SK-N-SH (cell line): Measurements from ENCODE around the gene STOML1. TPM values are rescaled to one million over a fixed set of nuclear protein-coding genes. Genes with fewer than 3 reads are reported as not detected.

ENCODE experiments used
- CTCF ChIA-PET: fragments of 300-600, 350-600 bp; formaldehyde crosslinking; extraction: SDS; loops from one replicate; lab custom pipeline; 2021; lab: Yijun Ruan, JAX
- POLR2A ChIA-PET: fragments of 350-600 bp; sonication (Branson Sonifier 250); formaldehyde crosslinking; extraction: SDS; loops from one replicate; lab custom pipeline; 2020; ENCODE audit warnings: antibody characterized with exemption, inconsistent platforms; lab: Yijun Ruan, JAX
- DNase-seq: peaks from one replicate; pipeline ENCODE4 v3.0.0; 2012
- H2AFZ ChIP-seq: fragments of 200-600 bp; sonication (generic); 2 replicates; pipeline ENCODE4 v1.8.1; 2016; ENCODE audit warnings: antibody characterized with exemption, mild to moderate bottlenecking, low read depth
- H3F3A ChIP-seq: fragments of 200-600 bp; sonication (generic); replicated peaks from 2 replicates; pipeline ENCODE3; 2016; ENCODE audit warnings: antibody characterized with exemption, mild to moderate bottlenecking; ENCODE audit not compliant: insufficient read depth
- H3K27ac ChIP-seq, 2 experiments: fragments of 200-500 bp in 1 of 2; fragments of 200-600 bp in 1 of 2; sonication (Bioruptor generic) in 1 of 2; sonication (generic), shearing (Covaris generic) in 1 of 2; 2 replicates each; pipeline versions ENCODE4 v1.5.1 to v1.6.1; 2014 to 2016; ENCODE audit warnings: low read depth in 2 of 2, inconsistent platforms in 1 of 2, low read length in 1 of 2, mild to moderate bottlenecking in 1 of 2, mixed read lengths in 1 of 2
- H3K27me3 ChIP-seq: fragments of 200-600 bp; sonication (generic), shearing (Covaris generic); 2 replicates; pipeline ENCODE4 v1.6.1; 2016; ENCODE audit warnings: mixed run types; ENCODE audit not compliant: insufficient read depth
- H3K36me3 ChIP-seq, 2 experiments: fragments of 200-500 bp in 1 of 2; fragments of 200-600 bp in 1 of 2; sonication (Bioruptor generic) in 1 of 2; sonication (generic) in 1 of 2; replicated peaks in 1 of 2; 2 replicates each; pipeline versions ENCODE3 to v1.5.1; 2014 to 2016; ENCODE audit warnings: low read length in 1 of 2, mild to moderate bottlenecking in 1 of 2; ENCODE audit not compliant: insufficient read depth in 2 of 2, control insufficient read depth in 1 of 2
- H3K4me1 ChIP-seq, 2 experiments: fragments of 200-500 bp in 1 of 2; fragments of 200-600 bp in 1 of 2; sonication (Bioruptor generic) in 1 of 2; sonication (generic), shearing (Covaris generic) in 1 of 2; 2 replicates each; pipeline versions ENCODE4 v1.5.1 to v1.6.1; 2014 to 2016; ENCODE audit warnings: low read depth in 1 of 2, low read length in 1 of 2, mixed run types in 1 of 2; ENCODE audit not compliant: insufficient read depth in 2 of 2, control insufficient read depth in 1 of 2
- H3K4me2 ChIP-seq: fragments of 200-600 bp; sonication (generic), shearing (Covaris generic); 2 replicates; pipeline ENCODE4 v1.6.1; 2017; ENCODE audit warnings: mixed run types
- H3K4me3 ChIP-seq, 2 experiments: fragments of 200-500 bp in 1 of 2; fragments of 200-600 bp in 1 of 2; sonication (Bioruptor generic) in 1 of 2; sonication (generic), shearing (Covaris generic) in 1 of 2; 2 replicates each; pipeline versions ENCODE4 v1.5.1 to v1.8.1; 2014 to 2016; ENCODE audit warnings: low read depth in 2 of 2, inconsistent platforms in 1 of 2, low read length in 1 of 2, mild to moderate bottlenecking in 1 of 2, mixed read lengths in 1 of 2, moderate library complexity in 1 of 2
- H3K79me2 ChIP-seq: fragments of 200-600 bp; sonication (generic); 2 replicates; pipeline ENCODE4 v1.8.1; 2017; ENCODE audit warnings: mild to moderate bottlenecking; ENCODE audit not compliant: insufficient read depth
- H3K9ac ChIP-seq: fragments of 200-600 bp; sonication (generic); 2 replicates; pipeline ENCODE4 v1.6.1; 2017; ENCODE audit warnings: mixed run types
- H3K9me2 ChIP-seq: fragments of 200-600 bp; sonication (generic); 2 replicates; pipeline ENCODE4 v1.6.1; 2017; ENCODE audit warnings: mixed run types
- H3K9me3 ChIP-seq: fragments of 200-600 bp; sonication (generic); 2 replicates; pipeline ENCODE4 v1.6.1; 2017; ENCODE audit warnings: mixed run types, mild to moderate bottlenecking, moderate library complexity
- H4K20me1 ChIP-seq: fragments of 200-600 bp; sonication (generic); 2 replicates; pipeline ENCODE4 v1.6.1; 2017; ENCODE audit warnings: mild to moderate bottlenecking, mixed run types; ENCODE audit not compliant: insufficient read depth
- EP300 ChIP-seq, 2 experiments: IDR thresholded peaks; 2 replicates each; pipeline versions ENCODE4 v1.4.0 to v1.6.1; 2012; ENCODE audit warnings: borderline replicate concordance in 1 of 2, low read depth in 1 of 2, low read length in 1 of 2
- FOSL2 ChIP-seq: IDR thresholded peaks from 2 replicates; pipeline ENCODE4 v1.4.0; 2012; ENCODE audit warnings: low read depth, mild to moderate bottlenecking, moderate library complexity, borderline replicate concordance
- FOXJ3 ChIP-seq: sonication (generic); formaldehyde crosslinking; IDR thresholded peaks from 2 replicates; pipeline ENCODE4 v1.5.1; 2020; ENCODE audit warnings: mild to moderate bottlenecking, missing genetic modification reagents
- FOXM1 ChIP-seq: IDR thresholded peaks from 2 replicates; pipeline ENCODE4 v1.4.0; 2012; ENCODE audit warnings: low read depth, mild to moderate bottlenecking
- GABPA ChIP-seq: IDR thresholded peaks from 2 replicates; pipeline ENCODE4 v1.4.0; 2012; ENCODE audit warnings: low read depth, mild to moderate bottlenecking
- GATA2 ChIP-seq: sonication (generic); formaldehyde crosslinking; IDR thresholded peaks from 2 replicates; pipeline ENCODE4 v1.5.0; 2020; ENCODE audit warnings: mild to moderate bottlenecking, missing genetic modification reagents
- JUND ChIP-seq: IDR thresholded peaks from 2 replicates; pipeline ENCODE4 v1.4.0; 2012
- MEF2A ChIP-seq: IDR thresholded peaks from 2 replicates; pipeline ENCODE4 v1.4.0; 2012; ENCODE audit warnings: low read depth, borderline replicate concordance
- MXI1 ChIP-seq: IDR thresholded peaks from 2 replicates; pipeline ENCODE4 v1.6.1; 2012; ENCODE audit warnings: mild to moderate bottlenecking, low read depth, low read length, improper control_type of control experiment
- NFIC ChIP-seq: IDR thresholded peaks from 2 replicates; pipeline ENCODE4 v1.4.0; 2012; ENCODE audit warnings: borderline replicate concordance
- NRF1 ChIP-seq: IDR thresholded peaks from 2 replicates; pipeline ENCODE4 v1.6.1; 2012; ENCODE audit warnings: low read depth, mild to moderate bottlenecking, low read length
- PBX3 ChIP-seq: IDR thresholded peaks from 2 replicates; pipeline ENCODE4; 2012
- POLR2AphosphoS5 ChIP-seq: IDR thresholded peaks from 2 replicates; pipeline ENCODE4 v1.6.1; 2012; ENCODE audit warnings: low read depth, low read length
- RAD21 ChIP-seq: IDR thresholded peaks from 2 replicates; pipeline ENCODE4 v1.6.1; 2012; ENCODE audit warnings: mild to moderate bottlenecking, low read length
- RXRA ChIP-seq: IDR thresholded peaks from 2 replicates; pipeline ENCODE4 v1.4.0; 2012; ENCODE audit warnings: low read depth, mild to moderate bottlenecking, borderline replicate concordance
- SIN3A ChIP-seq: IDR thresholded peaks from 2 replicates; pipeline ENCODE4 v1.6.1; 2012; ENCODE audit warnings: low read depth, mild to moderate bottlenecking, low read length, moderate library complexity, borderline replicate concordance
- SMC3 ChIP-seq: IDR thresholded peaks from 2 replicates; pipeline ENCODE4 v1.6.1; 2012; ENCODE audit warnings: low read depth, low read length, improper control_type of control experiment
- TAF1 ChIP-seq: IDR thresholded peaks from 2 replicates; pipeline ENCODE4 v1.6.1; 2012; ENCODE audit warnings: low read depth, mild to moderate bottlenecking, low read length, moderate library complexity, borderline replicate concordance
- TCF12 ChIP-seq: IDR thresholded peaks from 2 replicates; pipeline ENCODE4 v1.4.0; 2012
- YY1 ChIP-seq: IDR thresholded peaks from 2 replicates; pipeline ENCODE4 v1.4.0; 2012; ENCODE audit warnings: low read depth, mild to moderate bottlenecking
- WGBS: methylation state at CpG from one replicate; pipeline ENCODE4 v1.1.6; 2017; ENCODE audit warnings: low lambda C conversion rate; 5-methylcytosine and 5-hydroxymethylcytosine counted together
- polyA plus RNA-seq, 3 experiments: library from polyadenylated mRNA; depleted of rRNA; stranded (reverse); fragments of >200 nt; gene quantifications; 2 replicates each; pipeline ENCODE4 v1.2.3, GENCODE V29; 2012
- TF ChIP-seq, protein P1 (sequence below): IDR thresholded peaks from 2 replicates; pipeline ENCODE4 v1.4.0; 2012; ENCODE audit warnings: low read depth, borderline replicate concordance
- TF ChIP-seq, protein P2 (sequence below): IDR thresholded peaks from 2 replicates; pipeline ENCODE4 v1.6.1; 2012; ENCODE audit warnings: mild to moderate bottlenecking, low read depth, low read length, moderate library complexity
- TF ChIP-seq, protein P3 (sequence below): IDR thresholded peaks from 2 replicates; pipeline ENCODE4 v1.4.0; 2012; ENCODE audit warnings: low read depth, borderline replicate concordance

Gene STOML1, protein sequence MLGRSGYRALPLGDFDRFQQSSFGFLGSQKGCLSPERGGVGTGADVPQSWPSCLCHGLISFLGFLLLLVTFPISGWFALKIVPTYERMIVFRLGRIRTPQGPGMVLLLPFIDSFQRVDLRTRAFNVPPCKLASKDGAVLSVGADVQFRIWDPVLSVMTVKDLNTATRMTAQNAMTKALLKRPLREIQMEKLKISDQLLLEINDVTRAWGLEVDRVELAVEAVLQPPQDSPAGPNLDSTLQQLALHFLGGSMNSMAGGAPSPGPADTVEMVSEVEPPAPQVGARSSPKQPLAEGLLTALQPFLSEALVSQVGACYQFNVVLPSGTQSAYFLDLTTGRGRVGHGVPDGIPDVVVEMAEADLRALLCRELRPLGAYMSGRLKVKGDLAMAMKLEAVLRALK
- polyA plus RNA-seq (2012; rRNA removed), result 19.1 and 20.4 TPM in 2 replicates
- 8.2 and 13.5 TPM in 2 replicates for polyA plus RNA-seq (2012; cell fraction: cytosol; rRNA removed)
- polyA plus RNA-seq (2012; cell fraction: nucleus; rRNA removed), result 27.9 and 28.2 TPM in 2 replicates

- Histone ChIP-seq H3K9me2 (no peaks in the 10 kb centered on the region), H3K27me3 (no peaks in the 10 kb centered on the region), H2AFZ (peak within 1 kb of the TSS; percentile 86), H3K4me2 (peak within 1 kb of the TSS; percentile 94), H3K4me1 (peaks cover 36 to 50% of the 10 kb centered on the region in 2 experiments), H3K36me3 (no peaks in the 10 kb centered on the region), H3K9me3 (no peaks in the 10 kb centered on the region), H3K27ac (peak within 1 kb of the TSS; percentile 20 to 44; a peak in 3 of 4 replicates), H3K9ac (peak within 1 kb of the TSS; percentile 55; the same call in 1 of the 2 replicates), H3F3A (peaks cover 18% of the 10 kb centered on the region), H3K4me3 (peak within 1 kb of the TSS; percentile 71 to 83), H4K20me1 (no peaks in the 10 kb centered on the region; the same call in 1 of the 2 replicates), H3K79me2 (peaks cover 31% of the 10 kb centered on the region)
- 5% methylated on average over 6 of the region's 72 CpGs for WGBS
- DNase-seq, result peak; percentile 99
- ChIA-PET POLR2A (no interaction called here), CTCF (interaction anchor here (0.6 to 5.1 kb wide), 16 partner anchors 9 to 1657 kb away, joined by 3 to 37 read pairs (median 3); partner anchors contain the start of gene CLK3)
- TF ChIP-seq RAD21, result no peak
- no peak for TF ChIP-seq PBX3
- peak; percentile 98 for TF ChIP-seq SIN3A
- TF ChIP-seq NRF1, result peak; percentile 65
- TF ChIP-seq, protein P1, sequence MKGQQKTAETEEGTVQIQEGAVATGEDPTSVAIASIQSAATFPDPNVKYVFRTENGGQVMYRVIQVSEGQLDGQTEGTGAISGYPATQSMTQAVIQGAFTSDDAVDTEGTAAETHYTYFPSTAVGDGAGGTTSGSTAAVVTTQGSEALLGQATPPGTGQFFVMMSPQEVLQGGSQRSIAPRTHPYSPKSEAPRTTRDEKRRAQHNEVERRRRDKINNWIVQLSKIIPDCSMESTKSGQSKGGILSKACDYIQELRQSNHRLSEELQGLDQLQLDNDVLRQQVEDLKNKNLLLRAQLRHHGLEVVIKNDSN, result no peak
- TF ChIP-seq GATA2 (CRISPR knock-in tag), result no peak
- no peak for TF ChIP-seq NFIC
- TF ChIP-seq RXRA, result no peak; the same call in 1 of the 2 replicates
- no peak for TF ChIP-seq FOSL2
- TF ChIP-seq MXI1, result peak; percentile 100
- TF ChIP-seq TCF12, result no peak; the same call in 1 of the 2 replicates
- peak; percentile 66; the same call in 1 of the 2 replicates for TF ChIP-seq TAF1
- TF ChIP-seq SMC3, result no peak; the same call in 1 of the 2 replicates
- TF ChIP-seq GABPA, result peak; percentile 80
- TF ChIP-seq, protein P2, sequence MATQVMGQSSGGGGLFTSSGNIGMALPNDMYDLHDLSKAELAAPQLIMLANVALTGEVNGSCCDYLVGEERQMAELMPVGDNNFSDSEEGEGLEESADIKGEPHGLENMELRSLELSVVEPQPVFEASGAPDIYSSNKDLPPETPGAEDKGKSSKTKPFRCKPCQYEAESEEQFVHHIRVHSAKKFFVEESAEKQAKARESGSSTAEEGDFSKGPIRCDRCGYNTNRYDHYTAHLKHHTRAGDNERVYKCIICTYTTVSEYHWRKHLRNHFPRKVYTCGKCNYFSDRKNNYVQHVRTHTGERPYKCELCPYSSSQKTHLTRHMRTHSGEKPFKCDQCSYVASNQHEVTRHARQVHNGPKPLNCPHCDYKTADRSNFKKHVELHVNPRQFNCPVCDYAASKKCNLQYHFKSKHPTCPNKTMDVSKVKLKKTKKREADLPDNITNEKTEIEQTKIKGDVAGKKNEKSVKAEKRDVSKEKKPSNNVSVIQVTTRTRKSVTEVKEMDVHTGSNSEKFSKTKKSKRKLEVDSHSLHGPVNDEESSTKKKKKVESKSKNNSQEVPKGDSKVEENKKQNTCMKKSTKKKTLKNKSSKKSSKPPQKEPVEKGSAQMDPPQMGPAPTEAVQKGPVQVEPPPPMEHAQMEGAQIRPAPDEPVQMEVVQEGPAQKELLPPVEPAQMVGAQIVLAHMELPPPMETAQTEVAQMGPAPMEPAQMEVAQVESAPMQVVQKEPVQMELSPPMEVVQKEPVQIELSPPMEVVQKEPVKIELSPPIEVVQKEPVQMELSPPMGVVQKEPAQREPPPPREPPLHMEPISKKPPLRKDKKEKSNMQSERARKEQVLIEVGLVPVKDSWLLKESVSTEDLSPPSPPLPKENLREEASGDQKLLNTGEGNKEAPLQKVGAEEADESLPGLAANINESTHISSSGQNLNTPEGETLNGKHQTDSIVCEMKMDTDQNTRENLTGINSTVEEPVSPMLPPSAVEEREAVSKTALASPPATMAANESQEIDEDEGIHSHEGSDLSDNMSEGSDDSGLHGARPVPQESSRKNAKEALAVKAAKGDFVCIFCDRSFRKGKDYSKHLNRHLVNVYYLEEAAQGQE, result no peak
- TF ChIP-seq, protein P3, sequence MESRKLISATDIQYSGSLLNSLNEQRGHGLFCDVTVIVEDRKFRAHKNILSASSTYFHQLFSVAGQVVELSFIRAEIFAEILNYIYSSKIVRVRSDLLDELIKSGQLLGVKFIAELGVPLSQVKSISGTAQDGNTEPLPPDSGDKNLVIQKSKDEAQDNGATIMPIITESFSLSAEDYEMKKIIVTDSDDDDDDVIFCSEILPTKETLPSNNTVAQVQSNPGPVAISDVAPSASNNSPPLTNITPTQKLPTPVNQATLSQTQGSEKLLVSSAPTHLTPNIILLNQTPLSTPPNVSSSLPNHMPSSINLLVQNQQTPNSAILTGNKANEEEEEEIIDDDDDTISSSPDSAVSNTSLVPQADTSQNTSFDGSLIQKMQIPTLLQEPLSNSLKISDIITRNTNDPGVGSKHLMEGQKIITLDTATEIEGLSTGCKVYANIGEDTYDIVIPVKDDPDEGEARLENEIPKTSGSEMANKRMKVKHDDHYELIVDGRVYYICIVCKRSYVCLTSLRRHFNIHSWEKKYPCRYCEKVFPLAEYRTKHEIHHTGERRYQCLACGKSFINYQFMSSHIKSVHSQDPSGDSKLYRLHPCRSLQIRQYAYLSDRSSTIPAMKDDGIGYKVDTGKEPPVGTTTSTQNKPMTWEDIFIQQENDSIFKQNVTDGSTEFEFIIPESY, result no peak
- TF ChIP-seq POLR2AphosphoS5, result peak; percentile 20; the same call in 1 of the 2 replicates
- 0 out of 2 replicates have a peak, but pooled peaks have one; percentile 36 for TF ChIP-seq YY1
- no peak; the same call in 1 of the 2 replicates for TF ChIP-seq JUND
- TF ChIP-seq EP300 (IDR thresholded peaks at IDR 0.05; ENCODE audit: borderline replicate concordance in 1 of 2, low read depth in 1 of 2, low read length in 1 of 2), result peak in 1 of 2 experiments; percentile 40; a peak in 1 of 4 replicates
- TF ChIP-seq FOXM1, result no peak
- TF ChIP-seq MEF2A, result no peak
- no peak for TF ChIP-seq FOXJ3 (CRISPR knock-in tag)
Observed at GRCh38 chr15:73991726-73992593, at the start of gene STOML1. Gene STOML1 (minus strand): TSS chr15:73992295. CDS start chr15:73992223, 72 bp downstream.
